Measurements from ENCODE around the gene SLC10A2. TPM values are rescaled to one million over a fixed set of nuclear protein-coding genes. Genes with fewer than 3 reads are reported as not detected.

The SLC10A2 gene
- total RNA-seq, 1 donor from 2014 or later: not detected

GRCh38 chr13:103036268-103036667 lies 29.9 kb downstream of the SLC10A2 start:
- DNase-seq (ENCODE audit: low spot score): no peak
- Mint-ChIP-seq H3K4me1 (ENCODE audit: low read depth) (no peaks in the 10 kb centered on the region), H3K36me3 (ENCODE audit: low read depth) (no peaks in the 10 kb centered on the region), H3K4me3 (no peak overlapping the region), H3K27ac (no peak overlapping the region), H3K27me3 (ENCODE audit: insufficient read depth) (no peaks in the 10 kb centered on the region), H3K9me3 (no peaks in the 10 kb centered on the region)
- intact Hi-C loops (cut with micrococcal nuclease): no loop called here

GRCh38 chr13:103033999-103034398 lies 32.2 kb downstream of the SLC10A2 start:
- Mint-ChIP-seq H3K27me3 (ENCODE audit: insufficient read depth) (no peaks in the 10 kb centered on the region), H3K9me3 (no peaks in the 10 kb centered on the region), H3K4me1 (ENCODE audit: low read depth) (no peaks in the 10 kb centered on the region), H3K36me3 (ENCODE audit: low read depth) (no peaks in the 10 kb centered on the region), H3K4me3 (no peak overlapping the region), H3K27ac (no peak overlapping the region)
- intact Hi-C loops (cut with micrococcal nuclease): no loop called here
- DNase-seq (ENCODE audit: low spot score): no peak

GRCh38 chr13:103031332-103031873 lies 34.8 kb downstream of the SLC10A2 start:
- H3K27ac Mint-ChIP-seq: no peak overlapping the region
- no peaks in the 10 kb centered on the region for H3K36me3 Mint-ChIP-seq (ENCODE audit: low read depth)
- intact Hi-C loops (cut with micrococcal nuclease): no loop called here
- no peak overlapping the region for H3K4me3 Mint-ChIP-seq
- DNase-seq (ENCODE audit: low spot score): no peak
- no peaks in the 10 kb centered on the region for H3K4me1 Mint-ChIP-seq (ENCODE audit: low read depth)
- H3K9me3 Mint-ChIP-seq: no peaks in the 10 kb centered on the region
- no peaks in the 10 kb centered on the region for H3K27me3 Mint-ChIP-seq (ENCODE audit: insufficient read depth)

- no peaks in the 10 kb centered on the region for H3K4me1 Mint-ChIP-seq (ENCODE audit: low read depth)
Measured at GRCh38 chr13:103030776-103031175, 35.4 kb downstream of the SLC10A2 start.

GRCh38 chr13:103029798-103030197 lies 36.4 kb downstream of the SLC10A2 start:
- intact Hi-C loops (cut with micrococcal nuclease): no loop called here
- Mint-ChIP-seq H3K4me1 (ENCODE audit: low read depth) (no peaks in the 10 kb centered on the region), H3K36me3 (ENCODE audit: low read depth) (no peaks in the 10 kb centered on the region)

More at GRCh38 chr13:103030776-103031175, 35.4 kb downstream of the SLC10A2 start:
- Mint-ChIP-seq H3K36me3 (ENCODE audit: low read depth) (no peaks in the 10 kb centered on the region), H3K27ac (no peak overlapping the region), H3K9me3 (peaks cover 3% of the 10 kb centered on the region), H3K27me3 (ENCODE audit: insufficient read depth) (no peaks in the 10 kb centered on the region), H3K4me3 (no peak overlapping the region)
- no peak for DNase-seq (ENCODE audit: low spot score)
- intact Hi-C loops (cut with micrococcal nuclease): no loop called here

GRCh38 chr13:103022336-103022735 lies 43.9 kb downstream of the SLC10A2 start:
- no peaks in the 10 kb centered on the region for H3K4me1 Mint-ChIP-seq (ENCODE audit: low read depth)
- DNase-seq (ENCODE audit: low spot score): no peak
- H3K27me3 Mint-ChIP-seq (ENCODE audit: insufficient read depth): no peaks in the 10 kb centered on the region
- intact Hi-C loops (cut with micrococcal nuclease): no loop called here
- H3K9me3 Mint-ChIP-seq: peaks cover 9% of the 10 kb centered on the region
- H3K4me3 Mint-ChIP-seq: no peak overlapping the region
- H3K27ac Mint-ChIP-seq: no peak overlapping the region
- H3K36me3 Mint-ChIP-seq (ENCODE audit: low read depth): no peaks in the 10 kb centered on the region

More at GRCh38 chr13:103029798-103030197, 36.4 kb downstream of the SLC10A2 start:
- H3K4me3 Mint-ChIP-seq: no peak overlapping the region
- no peak for DNase-seq (ENCODE audit: low spot score)
- H3K9me3 Mint-ChIP-seq: peaks cover 5% of the 10 kb centered on the region
- H3K27me3 Mint-ChIP-seq (ENCODE audit: insufficient read depth): no peaks in the 10 kb centered on the region
- H3K27ac Mint-ChIP-seq: no peak overlapping the region

GRCh38 chr13:103018556-103018955 lies 47.7 kb downstream of the SLC10A2 start:
- Mint-ChIP-seq H3K9me3 (no peaks in the 10 kb centered on the region), H3K4me1 (ENCODE audit: low read depth) (no peaks in the 10 kb centered on the region), H3K27me3 (ENCODE audit: insufficient read depth) (no peaks in the 10 kb centered on the region), H3K4me3 (no peak overlapping the region), H3K36me3 (ENCODE audit: low read depth) (no peaks in the 10 kb centered on the region), H3K27ac (no peak overlapping the region)
- intact Hi-C loops (cut with micrococcal nuclease): no loop called here
- no peak for DNase-seq (ENCODE audit: low spot score)

- intact Hi-C loops (cut with micrococcal nuclease): no loop called here
- no peak for DNase-seq (ENCODE audit: low spot score)
Measured at GRCh38 chr13:103012646-103013045, 53.6 kb downstream of the SLC10A2 start.

GRCh38 chr13:103009051-103009840 lies 57.0 kb downstream of the SLC10A2 start:
- Mint-ChIP-seq H3K9me3 (no peaks in the 10 kb centered on the region), H3K27ac (no peak overlapping the region), H3K36me3 (ENCODE audit: low read depth) (no peaks in the 10 kb centered on the region), H3K4me1 (ENCODE audit: low read depth) (no peaks in the 10 kb centered on the region), H3K27me3 (ENCODE audit: insufficient read depth) (no peaks in the 10 kb centered on the region), H3K4me3 (no peak overlapping the region)
- intact Hi-C loops (cut with micrococcal nuclease): no loop called here
- no peak for DNase-seq (ENCODE audit: low spot score)

More at GRCh38 chr13:103012646-103013045, 53.6 kb downstream of the SLC10A2 start:
- H3K36me3 Mint-ChIP-seq (ENCODE audit: low read depth): no peaks in the 10 kb centered on the region
- no peaks in the 10 kb centered on the region for H3K9me3 Mint-ChIP-seq
- no peaks in the 10 kb centered on the region for H3K4me1 Mint-ChIP-seq (ENCODE audit: low read depth)
- H3K27me3 Mint-ChIP-seq (ENCODE audit: insufficient read depth): no peaks in the 10 kb centered on the region
- H3K4me3 Mint-ChIP-seq: no peak overlapping the region
- no peak overlapping the region for H3K27ac Mint-ChIP-seq

GRCh38 chr13:103007427-103007762 lies 58.8 kb downstream of the SLC10A2 start:
- Mint-ChIP-seq H3K27me3 (ENCODE audit: insufficient read depth) (no peaks in the 10 kb centered on the region), H3K4me3 (no peak overlapping the region), H3K27ac (no peak overlapping the region), H3K4me1 (ENCODE audit: low read depth) (no peaks in the 10 kb centered on the region), H3K36me3 (ENCODE audit: low read depth) (no peaks in the 10 kb centered on the region), H3K9me3 (no peaks in the 10 kb centered on the region)
- DNase-seq (ENCODE audit: low spot score): no peak
- intact Hi-C loops (cut with micrococcal nuclease): no loop called here

- no peaks in the 10 kb centered on the region for H3K4me1 Mint-ChIP-seq (ENCODE audit: low read depth)
- H3K36me3 Mint-ChIP-seq (ENCODE audit: low read depth): no peaks in the 10 kb centered on the region
- no peak for DNase-seq (ENCODE audit: low spot score)
- no peaks in the 10 kb centered on the region for H3K9me3 Mint-ChIP-seq
- intact Hi-C loops (cut with micrococcal nuclease): no loop called here
- H3K27ac Mint-ChIP-seq: no peak overlapping the region
- H3K4me3 Mint-ChIP-seq: no peak overlapping the region
- H3K27me3 Mint-ChIP-seq (ENCODE audit: insufficient read depth): no peaks in the 10 kb centered on the region
Measured at GRCh38 chr13:103006641-103007426, 59.4 kb downstream of the SLC10A2 start.

GRCh38 chr13:103004661-103005345 lies 61.4 kb downstream of the SLC10A2 start:
- intact Hi-C loops (cut with micrococcal nuclease): no loop called here
- no peak for DNase-seq (ENCODE audit: low spot score)
- H3K4me1 Mint-ChIP-seq (ENCODE audit: low read depth): no peaks in the 10 kb centered on the region
- H3K4me3 Mint-ChIP-seq: no peak overlapping the region
- H3K27ac Mint-ChIP-seq: no peak overlapping the region
- H3K27me3 Mint-ChIP-seq (ENCODE audit: insufficient read depth): no peaks in the 10 kb centered on the region
- no peaks in the 10 kb centered on the region for H3K36me3 Mint-ChIP-seq (ENCODE audit: low read depth)
- no peaks in the 10 kb centered on the region for H3K9me3 Mint-ChIP-seq

GRCh38 chr13:103003631-103004030 lies 62.6 kb downstream of the SLC10A2 start:
- H3K9me3 Mint-ChIP-seq: no peaks in the 10 kb centered on the region
- H3K27me3 Mint-ChIP-seq (ENCODE audit: insufficient read depth): no peaks in the 10 kb centered on the region
- no peak for DNase-seq (ENCODE audit: low spot score)
- H3K27ac Mint-ChIP-seq: no peak overlapping the region
- no peak overlapping the region for H3K4me3 Mint-ChIP-seq
- H3K4me1 Mint-ChIP-seq (ENCODE audit: low read depth): no peaks in the 10 kb centered on the region
- H3K36me3 Mint-ChIP-seq (ENCODE audit: low read depth): no peaks in the 10 kb centered on the region
- intact Hi-C loops (cut with micrococcal nuclease): no loop called here

All from activated T-helper 1 cell treated with anti-CD3 and anti-CD28 coated beads, Interleukin-12 subunit alpha, Interleukin-12 subunit beta, Interleukin-2, Interleukin-4 antibody, amounts not matched to agents 30 ng/mL and 10 ng/mL and 1 ng/mL, durations not matched to agents 14 hours and 24 hours and 36 hours (primary cell).